Left ventricle myocardium inferior (tissue), 1 donor: ENCODE data around the gene CDH1. TPM values are rescaled to one million over a fixed set of nuclear protein-coding genes. Genes with fewer than 3 reads are reported as not detected.

Experiments used
- DNase-seq: peaks from one replicate; pipeline ENCODE4 v3.0.0-alpha.2; 2020
- H3K27ac ChIP-seq: fragments of 200-600 bp; replicated peaks from 2 replicates; pipeline ENCODE4 v1.8.0; 2021
- H3K27me3 ChIP-seq: fragments of 200-600 bp; 2 replicates; pipeline ENCODE4 v1.8.0; 2021; ENCODE audit warnings: low read depth
- H3K36me3 ChIP-seq: fragments of 200-600 bp; 2 replicates; pipeline ENCODE4 v1.8.0; 2021
- H3K4me1 ChIP-seq: fragments of 200-600 bp; 2 replicates; pipeline ENCODE4 v1.8.0; 2021
- H3K4me3 ChIP-seq: fragments of 200-600 bp; 2 replicates; pipeline ENCODE4 v1.8.0; 2021; ENCODE audit warnings: mild to moderate bottlenecking, moderate library complexity
- H3K9me3 ChIP-seq: fragments of 200-600 bp; replicated peaks from 2 replicates; pipeline ENCODE4 v1.8.0; 2021
- intact Hi-C: fragments of 100-400 bp; cut with micrococcal nuclease; formaldehyde crosslinking; loops from one replicate; pipeline ENCODE4 v1.11.0; 2022
- total RNA-seq: library from RNA; stranded (reverse); fragmentation: NEBNext Ultra II Directional; extraction: Animal tissue kit (Norgen Biotek cat#: 25700); gene quantifications from one replicate; pipeline ENCODE4 v1.2.1, GENCODE V29; 2021
- TF ChIP-seq, protein P1 (sequence below): fragments of 200-600 bp; IDR thresholded peaks from 2 replicates; pipeline ENCODE4 v1.8.0; 2021; ENCODE audit warnings: antibody characterized with exemption, mild to moderate bottlenecking, borderline replicate concordance
- donor health status: DM: no; HTN: yes; CAD: no; lungs with severe emphysema.

CDH1 gene
- total RNA-seq, 1 donor from 2014 or later, result 0.11 TPM

DNA sequence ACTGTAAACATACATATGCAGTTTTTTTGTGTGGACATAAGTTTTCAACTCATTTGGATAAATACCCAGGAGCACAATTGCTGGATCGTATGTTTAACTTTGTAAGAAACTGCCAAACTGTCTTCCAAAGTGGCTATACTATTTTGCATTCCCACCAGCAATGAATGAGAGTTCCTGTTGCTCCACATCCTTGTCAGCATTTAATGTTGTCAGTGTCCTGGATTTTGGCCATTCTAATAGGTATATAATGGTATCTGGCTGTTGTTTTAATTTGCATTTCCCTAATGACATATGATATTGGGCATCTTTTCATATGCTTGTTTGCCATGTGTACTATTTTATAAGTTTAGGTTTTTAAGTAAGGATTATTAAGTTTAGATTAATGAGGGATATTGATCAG lies 120.4 kb downstream of the CDH1 start:
- H3K9me3 ChIP-seq, result peaks cover 10% of the 10 kb centered on the region
- no peaks in the 10 kb centered on the region for H3K4me1 ChIP-seq
- no peaks in the 10 kb centered on the region for H3K27me3 ChIP-seq
- DNase-seq, result no peak
- no peak overlapping the region for H3K4me3 ChIP-seq
- peaks cover 21% of the 10 kb centered on the region for H3K36me3 ChIP-seq
- TF ChIP-seq, protein P1, sequence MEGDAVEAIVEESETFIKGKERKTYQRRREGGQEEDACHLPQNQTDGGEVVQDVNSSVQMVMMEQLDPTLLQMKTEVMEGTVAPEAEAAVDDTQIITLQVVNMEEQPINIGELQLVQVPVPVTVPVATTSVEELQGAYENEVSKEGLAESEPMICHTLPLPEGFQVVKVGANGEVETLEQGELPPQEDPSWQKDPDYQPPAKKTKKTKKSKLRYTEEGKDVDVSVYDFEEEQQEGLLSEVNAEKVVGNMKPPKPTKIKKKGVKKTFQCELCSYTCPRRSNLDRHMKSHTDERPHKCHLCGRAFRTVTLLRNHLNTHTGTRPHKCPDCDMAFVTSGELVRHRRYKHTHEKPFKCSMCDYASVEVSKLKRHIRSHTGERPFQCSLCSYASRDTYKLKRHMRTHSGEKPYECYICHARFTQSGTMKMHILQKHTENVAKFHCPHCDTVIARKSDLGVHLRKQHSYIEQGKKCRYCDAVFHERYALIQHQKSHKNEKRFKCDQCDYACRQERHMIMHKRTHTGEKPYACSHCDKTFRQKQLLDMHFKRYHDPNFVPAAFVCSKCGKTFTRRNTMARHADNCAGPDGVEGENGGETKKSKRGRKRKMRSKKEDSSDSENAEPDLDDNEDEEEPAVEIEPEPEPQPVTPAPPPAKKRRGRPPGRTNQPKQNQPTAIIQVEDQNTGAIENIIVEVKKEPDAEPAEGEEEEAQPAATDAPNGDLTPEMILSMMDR, result no peak
- intact Hi-C loops, result no loop called here
- H3K27ac ChIP-seq, result no peak overlapping the region

- Histone ChIP-seq H3K36me3 (peaks cover 41% of the 10 kb centered on the region), H3K4me3 (no peak overlapping the region), H3K4me1 (no peaks in the 10 kb centered on the region), H3K9me3 (peaks cover 10% of the 10 kb centered on the region), H3K27ac (no peak overlapping the region), H3K27me3 (no peaks in the 10 kb centered on the region)
- DNase-seq, result no peak
- TF ChIP-seq, protein P1, result no peak
- intact Hi-C loops, result no loop called here
Measured at GRCh38 chr16:68859828-68860227, 122.7 kb downstream of the CDH1 start.

GRCh38 chr16:68860978-68861892 lies 124.1 kb downstream of the CDH1 start:
- H3K4me1 ChIP-seq, result no peaks in the 10 kb centered on the region
- peaks cover 41% of the 10 kb centered on the region for H3K36me3 ChIP-seq
- no peaks in the 10 kb centered on the region for H3K27me3 ChIP-seq
- H3K27ac ChIP-seq, result no peak overlapping the region
- no peak overlapping the region for H3K4me3 ChIP-seq
- TF ChIP-seq, protein P1, result no peak
- intact Hi-C loops, result no loop called here
- no peak for DNase-seq
- peaks cover 10% of the 10 kb centered on the region for H3K9me3 ChIP-seq

GRCh38 chr16:68866933-68867332 lies 129.8 kb downstream of the CDH1 start:
- DNase-seq, result no peak
- TF ChIP-seq, protein P1, result no peak
- Histone ChIP-seq H3K9me3 (no peaks in the 10 kb centered on the region), H3K27ac (no peak overlapping the region), H3K36me3 (peaks cover 52% of the 10 kb centered on the region), H3K4me3 (no peak overlapping the region), H3K27me3 (no peaks in the 10 kb centered on the region), H3K4me1 (no peaks in the 10 kb centered on the region)
- intact Hi-C loops, result no loop called here

DNA sequence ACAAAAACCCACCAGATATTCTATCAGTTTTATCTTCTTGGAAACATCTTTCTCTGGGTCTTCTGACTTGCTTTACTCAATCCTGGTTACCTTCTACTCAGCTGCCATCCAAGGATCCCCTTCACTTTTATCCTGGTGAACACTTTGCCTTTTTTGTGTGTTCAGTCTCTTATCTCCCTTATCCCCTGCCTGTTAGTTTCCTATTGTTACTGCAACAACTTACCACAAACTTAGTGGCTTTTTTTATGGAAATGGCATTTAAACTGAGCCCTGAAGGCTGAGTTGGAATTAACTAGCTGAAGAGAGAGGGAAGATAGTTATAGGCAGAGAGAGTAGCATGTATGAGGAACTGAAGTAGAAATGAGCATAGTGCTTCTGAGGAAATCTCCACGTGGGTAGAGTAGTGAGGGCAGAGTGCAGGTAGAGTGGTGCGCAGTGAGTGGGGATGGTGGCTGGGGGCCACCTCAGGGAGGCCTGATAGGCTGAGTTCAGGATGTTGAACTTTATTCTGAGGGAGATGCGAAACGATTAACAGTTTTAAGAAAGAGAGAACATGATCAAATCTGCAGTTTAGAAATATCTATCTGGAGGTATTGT lies 132.5 kb downstream of the CDH1 start:
- no peak for DNase-seq
- TF ChIP-seq, protein P1, result no peak

More for the DNA sequence above, 132.5 kb downstream of the CDH1 start:
- Histone ChIP-seq H3K27ac (no peak overlapping the region), H3K4me1 (no peaks in the 10 kb centered on the region), H3K36me3 (peaks cover 43% of the 10 kb centered on the region), H3K4me3 (no peak overlapping the region), H3K9me3 (no peaks in the 10 kb centered on the region), H3K27me3 (no peaks in the 10 kb centered on the region)
- intact Hi-C loops, result no loop called here
